HepG2 (cell line): ENCODE measurements around the gene TREH. TPM values are rescaled to one million over a fixed set of nuclear protein-coding genes. Genes with fewer than 3 reads are reported as not detected.

Source experiments
- ATAC-seq: fragments of 200-7000 bp; cut with Tn5 transposase; 3 replicates; pipeline ENCODE4 v1.9.1; 2020; ENCODE audit warnings: mild to moderate bottlenecking, moderate library complexity
- BruUV-seq: library from RNA; stranded (reverse); fragments of 400-500 nt; replicated peaks from 2 replicates; lab custom pipeline; 2021; lab: Mats Ljungman, UMichigan
- CTCF ChIA-PET: fragments of 300-600 bp; formaldehyde crosslinking; extraction: SDS; loops from one replicate; lab custom pipeline; 2021; ENCODE audit warnings: low total read pairs, inconsistent platforms, low intra/inter-chr PET ratio; lab: Yijun Ruan, JAX
- POLR2A ChIA-PET: fragments of 350-600 bp; sonication (Branson Sonifier 250); formaldehyde crosslinking; loops from one replicate; lab custom pipeline; 2020; ENCODE audit warnings: antibody characterized with exemption, inconsistent platforms; lab: Yijun Ruan, JAX
- DNase-seq: peaks from one replicate; pipeline ENCODE4 v3.0.0-alpha.2; 2015; ENCODE audit warnings: low spot score
- FAIRE-seq: peaks from 3 replicates; lab custom pipeline; 2011; peaks lifted over from hg19 to GRCh38; lab: Jason Lieb, UNC
- H2AFZ ChIP-seq: one replicate; pipeline ENCODE4 v1.6.1; 2011; ENCODE audit warnings: low read length, inconsistent platforms
- H3K27ac ChIP-seq: fragments of 300-600 bp; 3 replicates; pipeline ENCODE4 v1.8.0; 2011; ENCODE audit warnings: mixed run types, mild to moderate bottlenecking, mixed read lengths, low read length, inconsistent platforms; ENCODE audit not compliant: insufficient read depth; ENCODE audit errors: extremely low read length
- H3K27me3 ChIP-seq, 2 experiments: fragments of 200-600 bp in 1 of 2; 2 replicates in 1 of 2; 3 replicates in 1 of 2; pipeline versions ENCODE4 v1.6.0 to v1.8.0; 2011; ENCODE audit warnings: low read length in 2 of 2, mild to moderate bottlenecking in 2 of 2, moderate library complexity in 2 of 2, inconsistent platforms in 1 of 2; ENCODE audit not compliant: insufficient read depth in 2 of 2, control insufficient read depth in 1 of 2
- H3K36me3 ChIP-seq, 2 experiments: fragments of 200-600 bp in 1 of 2; replicated peaks in 1 of 2; 2 replicates in 1 of 2; 3 replicates in 1 of 2; pipeline versions ENCODE4 v1.5.1 to v1.8.0; 2011; ENCODE audit warnings: low read length in 2 of 2, inconsistent platforms in 1 of 2; ENCODE audit not compliant: insufficient read depth in 2 of 2, control insufficient read depth in 1 of 2
- H3K4me1 ChIP-seq: 2 replicates; pipeline ENCODE4 v1.5.1; 2012; ENCODE audit warnings: low read length, inconsistent platforms; ENCODE audit not compliant: insufficient read depth
- H3K4me2 ChIP-seq: 2 replicates; pipeline ENCODE4 v1.6.0; 2011; ENCODE audit warnings: low read depth, low read length, inconsistent platforms
- H3K4me3 ChIP-seq, 3 experiments: fragments of 200-600 bp in 1 of 3; sonication (generic), shearing (Covaris generic) in 1 of 3; replicated peaks in 1 of 3; 2 replicates each; pipeline ENCODE4 v1.5.1; 2011 to 2016; ENCODE audit warnings: low read length in 3 of 3, inconsistent platforms in 2 of 3, low read depth in 2 of 3, mild to moderate bottlenecking in 2 of 3, control low read depth in 1 of 3, mixed read lengths in 1 of 3; ENCODE audit not compliant: insufficient read depth in 1 of 3
- H3K79me2 ChIP-seq: one replicate; pipeline ENCODE4 v1.6.1; 2011; ENCODE audit warnings: low read length, inconsistent platforms; ENCODE audit not compliant: insufficient read depth
- H3K9ac ChIP-seq: 2 replicates; pipeline ENCODE4 v1.6.0; 2011; ENCODE audit warnings: mild to moderate bottlenecking, low read depth, low read length, inconsistent platforms; ENCODE audit not compliant: insufficient read depth
- H3K9me3 ChIP-seq: 2 replicates; pipeline ENCODE4 v1.5.1; 2012; ENCODE audit warnings: mild to moderate bottlenecking, low read length
- H4K20me1 ChIP-seq: 2 replicates; pipeline ENCODE4 v1.6.0; 2011; ENCODE audit warnings: inconsistent platforms, mild to moderate bottlenecking, low read length, moderate library complexity; ENCODE audit not compliant: insufficient read depth
- CENPT ChIP-seq: sonication (generic); formaldehyde crosslinking; IDR thresholded peaks from 2 replicates; pipeline ENCODE4 v1.8.0; 2022; ENCODE audit warnings: low read depth, mild to moderate bottlenecking, moderate library complexity, missing genetic modification reagents
- GABPB1 ChIP-seq: IDR thresholded peaks from 2 replicates; pipeline ENCODE4 v1.6.1; 2016; ENCODE audit warnings: mild to moderate bottlenecking, missing genetic modification reagents, moderate library complexity, missing compliant biosample characterization
- HNRNPH1 ChIP-seq: fragments of 200-400 bp; formaldehyde crosslinking; optimal IDR thresholded peaks from 2 replicates; pipeline ENCODE3; 2017; ENCODE audit warnings: mild to moderate bottlenecking, low read depth, low read length
- HNRNPLL ChIP-seq: fragments of 200-400 bp; formaldehyde crosslinking; IDR thresholded peaks from 2 replicates; pipeline ENCODE4 v1.6.1; 2017; ENCODE audit warnings: mild to moderate bottlenecking, low read depth, low read length; ENCODE audit not compliant: poor library complexity, severe bottlenecking
- ISL2 ChIP-seq: sonication (generic); formaldehyde crosslinking; IDR thresholded peaks from 2 replicates; pipeline ENCODE4 v1.5.0; 2020; ENCODE audit warnings: missing genetic modification reagents
- RAD21 ChIP-seq: fragments of 450-650 bp; formaldehyde crosslinking; IDR thresholded peaks from 2 replicates; pipeline ENCODE4 v1.5.0; 2020; ENCODE audit warnings: mild to moderate bottlenecking
- SP1 ChIP-seq, 2 experiments: fragments of 450-650 bp in 1 of 2; sonication (generic) in 1 of 2; formaldehyde crosslinking in 1 of 2; IDR thresholded peaks; 2 replicates each; pipeline versions ENCODE4 v1.4.0 to v1.6.1; 2016 to 2020; ENCODE audit warnings: missing genetic modification reagents in 1 of 2
- SP5 ChIP-seq: IDR thresholded peaks from 2 replicates; pipeline ENCODE4 v1.6.1; 2016; ENCODE audit warnings: low read depth, borderline replicate concordance
- STAG1 ChIP-seq: sonication (generic); formaldehyde crosslinking; IDR thresholded peaks from 2 replicates; pipeline ENCODE4 v1.4.0; 2020; ENCODE audit warnings: missing genetic modification reagents
- STAT5B ChIP-seq: sonication (generic); formaldehyde crosslinking; IDR thresholded peaks from 2 replicates; pipeline ENCODE4 v1.4.0; 2020; ENCODE audit warnings: missing genetic modification reagents
- ZNF12 ChIP-seq: sonication (generic); formaldehyde crosslinking; IDR thresholded peaks from 2 replicates; pipeline ENCODE4 v1.5.0; 2020; ENCODE audit warnings: missing genetic modification reagents
- WGBS: methylation state at CpG from one replicate; pipeline ENCODE4 v1.1.6; 2017; ENCODE audit warnings: low lambda C conversion rate; 5-methylcytosine and 5-hydroxymethylcytosine counted together
- in situ Hi-C: cut with HindIII; loops from 2 replicates; pipeline ENCODE4 v1.10.0; 2017; ENCODE audit warnings: low pct_unique_long_range_greater_than_20kb; ENCODE audit not compliant: extremely low pct_ligation_motif_present
- intact Hi-C: fragments of 100-400 bp; cut with micrococcal nuclease; formaldehyde crosslinking; loops from one replicate; pipeline ENCODE4 v1.10.0; 2022; ENCODE audit not compliant: unreplicated experiment
- polyA plus RNA-seq, 8 experiments: library from polyadenylated mRNA; depleted of rRNA in 3 of 8; stranded (reverse) in 7 of 8; unstranded in 1 of 8; fragments of >200 nt; fragmentation: Illumina TruSeq in 4 of 8; extraction: Trizol in 4 of 8; gene quantifications; 2 replicates each; pipeline versions ENCODE4 v1.2.1 to v1.2.3, GENCODE V29; 2011 to 2016; ENCODE audit warnings: low read depth in 4 of 8, missing spikeins in 1 of 8, mixed read lengths in 1 of 8; ENCODE audit not compliant: insufficient read depth in 1 of 8
- total RNA-seq, 5 experiments: library from RNA; depleted of rRNA; stranded (reverse); fragments of >200 nt; fragmentation: Illumina TruSeq; extraction: Trizol; gene quantifications; 2 replicates each; pipeline ENCODE4 v1.2.3, GENCODE V29; 2016; ENCODE audit warnings: low read depth in 1 of 5
- TF ChIP-seq, protein P1 (sequence below): sonication (generic); formaldehyde crosslinking; IDR thresholded peaks from 2 replicates; pipeline ENCODE4 v1.4.0; 2020; ENCODE audit warnings: missing genetic modification reagents
- TF ChIP-seq, protein P2 (sequence below): sonication (generic); formaldehyde crosslinking; IDR thresholded peaks from 2 replicates; pipeline ENCODE4 v1.4.0; 2020; ENCODE audit warnings: missing genetic modification reagents
- TF ChIP-seq, protein P3 (sequence below): sonication (generic); formaldehyde crosslinking; conservative IDR thresholded peaks from 2 replicates; pipeline ENCODE4 v1.8.0; 2022; ENCODE audit warnings: mild to moderate bottlenecking, moderate library complexity, missing genetic modification reagents

The TREH gene
- total and polyA plus RNA-seq, 2 of the 13 experiments (the other 11 are each of a cell fraction or from before 2014, with no cell fraction given): 0.53 to 0.86 TPM

DNA sequence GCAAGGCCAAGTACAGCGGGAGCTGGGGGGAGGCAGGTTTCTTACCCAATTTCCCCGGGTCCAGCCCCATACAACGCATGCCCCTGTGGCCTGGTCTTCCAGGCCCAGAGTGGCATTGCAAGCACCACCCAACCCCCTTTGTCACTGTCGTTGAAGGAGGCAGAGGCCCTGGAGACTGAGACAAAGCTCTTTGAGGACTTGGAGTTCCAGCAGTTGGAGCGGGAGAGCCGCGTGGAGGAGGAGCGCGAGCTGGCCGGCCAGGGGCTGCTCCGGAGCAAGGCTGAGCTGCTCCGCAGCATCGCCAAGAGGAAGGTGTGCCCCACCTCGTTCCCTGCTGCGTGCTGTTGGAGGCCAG is 44.2 kb downstream of the TREH start (continued):
- TF ChIP-seq, protein P1, sequence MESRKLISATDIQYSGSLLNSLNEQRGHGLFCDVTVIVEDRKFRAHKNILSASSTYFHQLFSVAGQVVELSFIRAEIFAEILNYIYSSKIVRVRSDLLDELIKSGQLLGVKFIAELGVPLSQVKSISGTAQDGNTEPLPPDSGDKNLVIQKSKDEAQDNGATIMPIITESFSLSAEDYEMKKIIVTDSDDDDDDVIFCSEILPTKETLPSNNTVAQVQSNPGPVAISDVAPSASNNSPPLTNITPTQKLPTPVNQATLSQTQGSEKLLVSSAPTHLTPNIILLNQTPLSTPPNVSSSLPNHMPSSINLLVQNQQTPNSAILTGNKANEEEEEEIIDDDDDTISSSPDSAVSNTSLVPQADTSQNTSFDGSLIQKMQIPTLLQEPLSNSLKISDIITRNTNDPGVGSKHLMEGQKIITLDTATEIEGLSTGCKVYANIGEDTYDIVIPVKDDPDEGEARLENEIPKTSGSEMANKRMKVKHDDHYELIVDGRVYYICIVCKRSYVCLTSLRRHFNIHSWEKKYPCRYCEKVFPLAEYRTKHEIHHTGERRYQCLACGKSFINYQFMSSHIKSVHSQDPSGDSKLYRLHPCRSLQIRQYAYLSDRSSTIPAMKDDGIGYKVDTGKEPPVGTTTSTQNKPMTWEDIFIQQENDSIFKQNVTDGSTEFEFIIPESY (CRISPR knock-in tag): 0 out of 2 replicates have a peak, but pooled peaks have one; percentile 43
- TF ChIP-seq RAD21 (CRISPR knock-in tag) (no peak), CENPT (CRISPR knock-in tag) (no peak)

DNA sequence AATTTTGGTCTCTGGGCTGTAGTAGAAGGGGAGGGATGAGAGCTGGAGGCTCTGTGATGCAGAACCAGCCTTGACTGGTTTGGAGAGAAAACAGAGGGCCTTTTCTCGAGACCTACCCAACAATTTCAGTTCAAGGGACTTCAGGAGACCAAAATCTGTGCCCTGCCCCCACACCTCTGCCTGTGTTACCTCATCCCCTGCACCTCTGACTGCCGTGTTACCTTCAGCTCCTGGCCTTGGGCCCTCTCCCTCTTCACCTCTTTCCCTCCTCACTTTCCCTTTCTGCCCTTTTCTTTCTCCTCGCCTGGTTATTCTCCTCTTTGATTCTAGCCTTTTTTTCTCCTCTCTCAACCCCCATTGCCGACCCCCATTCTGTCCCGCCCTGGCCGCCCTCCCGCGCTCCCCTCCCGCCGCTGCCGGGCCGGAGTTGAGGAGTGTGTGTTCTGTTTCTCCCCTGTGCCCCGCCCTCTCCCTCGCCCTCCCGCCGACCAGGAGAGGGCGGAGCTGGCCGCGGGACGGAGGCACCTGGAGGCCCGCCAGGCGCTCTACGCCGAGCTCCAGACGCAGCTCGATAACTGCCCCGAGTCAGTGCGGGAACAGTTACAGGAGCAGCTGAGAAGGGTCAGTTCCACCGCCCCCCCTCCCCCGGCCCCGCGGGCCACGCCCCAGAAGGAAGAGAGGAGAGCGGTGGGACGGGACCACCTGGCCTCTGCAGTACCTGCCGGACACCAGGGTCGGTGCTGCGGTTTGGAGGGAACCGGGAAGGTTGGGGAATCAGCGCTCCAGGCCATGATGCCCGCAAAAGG is 44.8 kb downstream of the TREH start:
- ChIA-PET CTCF (no interaction called here), POLR2A (interaction anchor here (1.3 to 4.3 kb wide), 5 partner anchors 11 to 156 kb away, joined by 4 to 29 read pairs (median 5); partner anchors contain the start of gene DDX6)
- Histone ChIP-seq H3K36me3 (peaks cover 0 to 6% of the 10 kb centered on the region in 2 experiments; a peak in 2 of 5 replicates), H3K4me1 (peaks cover 9% of the 10 kb centered on the region), H3K27me3 (no peaks in the 10 kb centered on the region), H2AFZ (no peak overlapping the region), H3K27ac (no peak overlapping the region), H3K9me3 (no peaks in the 10 kb centered on the region), H4K20me1 (no peaks in the 10 kb centered on the region), H3K79me2 (no peaks in the 10 kb centered on the region), H3K9ac (peak overlapping the region; percentile 15; the same call in 1 of the 2 replicates), H3K4me2 (peak overlapping the region; percentile 72), H3K4me3 (peak overlapping the region; percentile 12 to 46 (median 19); a peak in 2 of 6 replicates)
- BruUV-seq: no TSS peak
- ATAC-seq (peak; percentile 88), DNase-seq (peak; percentile 41), FAIRE-seq (no peak)
- 63% methylated on average over 41 of the region's 41 CpGs for WGBS
- intact Hi-C loops (no loop called here), in situ Hi-C loops (no loop called here)
- TF ChIP-seq ISL2 (CRISPR knock-in tag) (no peak), GABPB1 (CRISPR knock-in tag) (0 out of 2 replicates have a peak, but pooled peaks have one; percentile 15), HNRNPH1 (no peak), STAT5B (CRISPR knock-in tag) (no peak), SP5 (peak; percentile 55; the same call in 1 of the 2 replicates), STAG1 (CRISPR knock-in tag) (peak; percentile 13; the same call in 1 of the 2 replicates), SP1 (IDR thresholded peaks at IDR 0.05) (no peak), SP1 (CRISPR knock-in tag; IDR thresholded peaks at IDR 0.05) (0 out of 2 replicates have a peak, but pooled peaks have one; percentile 21), HNRNPLL (peak; percentile 18), ZNF12 (no peak)
- TF ChIP-seq, protein P2, sequence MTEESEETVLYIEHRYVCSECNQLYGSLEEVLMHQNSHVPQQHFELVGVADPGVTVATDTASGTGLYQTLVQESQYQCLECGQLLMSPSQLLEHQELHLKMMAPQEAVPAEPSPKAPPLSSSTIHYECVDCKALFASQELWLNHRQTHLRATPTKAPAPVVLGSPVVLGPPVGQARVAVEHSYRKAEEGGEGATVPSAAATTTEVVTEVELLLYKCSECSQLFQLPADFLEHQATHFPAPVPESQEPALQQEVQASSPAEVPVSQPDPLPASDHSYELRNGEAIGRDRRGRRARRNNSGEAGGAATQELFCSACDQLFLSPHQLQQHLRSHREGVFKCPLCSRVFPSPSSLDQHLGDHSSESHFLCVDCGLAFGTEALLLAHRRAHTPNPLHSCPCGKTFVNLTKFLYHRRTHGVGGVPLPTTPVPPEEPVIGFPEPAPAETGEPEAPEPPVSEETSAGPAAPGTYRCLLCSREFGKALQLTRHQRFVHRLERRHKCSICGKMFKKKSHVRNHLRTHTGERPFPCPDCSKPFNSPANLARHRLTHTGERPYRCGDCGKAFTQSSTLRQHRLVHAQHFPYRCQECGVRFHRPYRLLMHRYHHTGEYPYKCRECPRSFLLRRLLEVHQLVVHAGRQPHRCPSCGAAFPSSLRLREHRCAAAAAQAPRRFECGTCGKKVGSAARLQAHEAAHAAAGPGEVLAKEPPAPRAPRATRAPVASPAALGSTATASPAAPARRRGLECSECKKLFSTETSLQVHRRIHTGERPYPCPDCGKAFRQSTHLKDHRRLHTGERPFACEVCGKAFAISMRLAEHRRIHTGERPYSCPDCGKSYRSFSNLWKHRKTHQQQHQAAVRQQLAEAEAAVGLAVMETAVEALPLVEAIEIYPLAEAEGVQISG (CRISPR knock-in tag): peak; percentile 45
- TF ChIP-seq, protein P3, sequence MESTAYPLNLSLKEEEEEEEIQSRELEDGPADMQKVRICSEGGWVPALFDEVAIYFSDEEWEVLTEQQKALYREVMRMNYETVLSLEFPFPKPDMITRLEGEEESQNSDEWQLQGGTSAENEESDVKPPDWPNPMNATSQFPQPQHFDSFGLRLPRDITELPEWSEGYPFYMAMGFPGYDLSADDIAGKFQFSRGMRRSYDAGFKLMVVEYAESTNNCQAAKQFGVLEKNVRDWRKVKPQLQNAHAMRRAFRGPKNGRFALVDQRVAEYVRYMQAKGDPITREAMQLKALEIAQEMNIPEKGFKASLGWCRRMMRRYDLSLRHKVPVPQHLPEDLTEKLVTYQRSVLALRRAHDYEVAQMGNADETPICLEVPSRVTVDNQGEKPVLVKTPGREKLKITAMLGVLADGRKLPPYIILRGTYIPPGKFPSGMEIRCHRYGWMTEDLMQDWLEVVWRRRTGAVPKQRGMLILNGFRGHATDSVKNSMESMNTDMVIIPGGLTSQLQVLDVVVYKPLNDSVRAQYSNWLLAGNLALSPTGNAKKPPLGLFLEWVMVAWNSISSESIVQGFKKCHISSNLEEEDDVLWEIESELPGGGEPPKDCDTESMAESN: no peak
